Measurements from ENCODE around the gene SPTY2D1.
"Not testable (repeated sequence)": the region's sequence is repeated elsewhere in the genome, so short reads cannot be mapped to it uniquely, and the experiment has no call there.

Gene SPTY2D1, protein sequence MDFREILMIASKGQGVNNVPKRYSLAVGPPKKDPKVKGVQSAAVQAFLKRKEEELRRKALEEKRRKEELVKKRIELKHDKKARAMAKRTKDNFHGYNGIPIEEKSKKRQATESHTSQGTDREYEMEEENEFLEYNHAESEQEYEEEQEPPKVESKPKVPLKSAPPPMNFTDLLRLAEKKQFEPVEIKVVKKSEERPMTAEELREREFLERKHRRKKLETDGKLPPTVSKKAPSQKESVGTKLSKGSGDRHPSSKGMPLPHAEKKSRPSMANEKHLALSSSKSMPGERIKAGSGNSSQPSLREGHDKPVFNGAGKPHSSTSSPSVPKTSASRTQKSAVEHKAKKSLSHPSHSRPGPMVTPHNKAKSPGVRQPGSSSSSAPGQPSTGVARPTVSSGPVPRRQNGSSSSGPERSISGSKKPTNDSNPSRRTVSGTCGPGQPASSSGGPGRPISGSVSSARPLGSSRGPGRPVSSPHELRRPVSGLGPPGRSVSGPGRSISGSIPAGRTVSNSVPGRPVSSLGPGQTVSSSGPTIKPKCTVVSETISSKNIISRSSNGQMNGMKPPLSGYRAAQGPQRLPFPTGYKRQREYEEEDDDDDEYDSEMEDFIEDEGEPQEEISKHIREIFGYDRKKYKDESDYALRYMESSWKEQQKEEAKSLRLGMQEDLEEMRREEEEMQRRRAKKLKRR

DNA sequence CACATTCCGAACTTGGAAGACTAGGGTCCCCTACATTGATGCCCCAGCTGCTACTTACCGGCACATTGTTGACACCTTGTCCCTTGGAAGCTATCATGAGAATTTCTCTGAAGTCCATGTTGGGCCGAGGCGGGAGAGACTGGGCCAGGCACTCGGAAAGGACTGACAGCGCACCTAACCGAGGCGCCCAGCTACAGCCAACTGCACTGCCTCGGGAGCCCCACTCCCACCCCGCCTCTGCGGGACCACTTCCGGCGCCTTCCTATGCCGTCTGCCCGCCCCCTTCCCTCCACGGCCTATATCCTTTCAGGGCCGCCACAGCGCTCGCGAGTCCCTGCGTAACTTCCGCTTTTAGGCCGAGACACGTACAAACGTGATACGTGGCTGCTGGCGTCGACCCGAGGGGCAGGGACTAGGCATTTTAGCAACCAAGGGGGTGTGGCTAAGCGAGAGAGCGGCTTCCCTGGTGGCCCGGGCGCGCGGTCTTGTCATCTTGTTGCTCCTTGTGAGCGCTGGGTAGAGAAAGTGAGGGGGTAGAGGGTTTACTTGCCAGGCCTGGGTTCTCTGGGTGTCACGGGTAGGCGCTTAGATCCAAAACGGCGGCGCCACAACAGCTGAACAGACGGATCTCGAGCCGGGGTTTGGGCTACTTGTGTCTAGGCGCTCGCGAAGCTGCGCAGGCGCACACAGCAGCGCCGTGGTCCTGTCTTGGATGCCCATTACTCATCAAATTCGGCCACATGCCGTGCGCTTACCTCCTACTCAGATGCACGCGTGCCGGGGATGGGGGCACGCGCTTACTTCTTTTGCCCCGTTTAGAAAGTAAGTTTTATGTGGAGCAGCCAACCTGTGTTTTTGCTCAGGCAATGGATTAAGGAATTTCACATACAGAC is at the start of gene SPTY2D1:
SPTY2D1 (minus strand) TSS at position 203 of the 893 bp plus-strand sequence; CDS start at position 118, 85 bp downstream.
- DNase-seq (ENCODE audit: insufficient read length, low spot score) (peak; percentile 73), FAIRE-seq (no peak)
- TF ChIP-seq, protein P1, sequence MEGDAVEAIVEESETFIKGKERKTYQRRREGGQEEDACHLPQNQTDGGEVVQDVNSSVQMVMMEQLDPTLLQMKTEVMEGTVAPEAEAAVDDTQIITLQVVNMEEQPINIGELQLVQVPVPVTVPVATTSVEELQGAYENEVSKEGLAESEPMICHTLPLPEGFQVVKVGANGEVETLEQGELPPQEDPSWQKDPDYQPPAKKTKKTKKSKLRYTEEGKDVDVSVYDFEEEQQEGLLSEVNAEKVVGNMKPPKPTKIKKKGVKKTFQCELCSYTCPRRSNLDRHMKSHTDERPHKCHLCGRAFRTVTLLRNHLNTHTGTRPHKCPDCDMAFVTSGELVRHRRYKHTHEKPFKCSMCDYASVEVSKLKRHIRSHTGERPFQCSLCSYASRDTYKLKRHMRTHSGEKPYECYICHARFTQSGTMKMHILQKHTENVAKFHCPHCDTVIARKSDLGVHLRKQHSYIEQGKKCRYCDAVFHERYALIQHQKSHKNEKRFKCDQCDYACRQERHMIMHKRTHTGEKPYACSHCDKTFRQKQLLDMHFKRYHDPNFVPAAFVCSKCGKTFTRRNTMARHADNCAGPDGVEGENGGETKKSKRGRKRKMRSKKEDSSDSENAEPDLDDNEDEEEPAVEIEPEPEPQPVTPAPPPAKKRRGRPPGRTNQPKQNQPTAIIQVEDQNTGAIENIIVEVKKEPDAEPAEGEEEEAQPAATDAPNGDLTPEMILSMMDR (IDR thresholded peaks at IDR 0.05; ENCODE audit: insufficient read depth, missing control alignments) = no peak

DNA sequence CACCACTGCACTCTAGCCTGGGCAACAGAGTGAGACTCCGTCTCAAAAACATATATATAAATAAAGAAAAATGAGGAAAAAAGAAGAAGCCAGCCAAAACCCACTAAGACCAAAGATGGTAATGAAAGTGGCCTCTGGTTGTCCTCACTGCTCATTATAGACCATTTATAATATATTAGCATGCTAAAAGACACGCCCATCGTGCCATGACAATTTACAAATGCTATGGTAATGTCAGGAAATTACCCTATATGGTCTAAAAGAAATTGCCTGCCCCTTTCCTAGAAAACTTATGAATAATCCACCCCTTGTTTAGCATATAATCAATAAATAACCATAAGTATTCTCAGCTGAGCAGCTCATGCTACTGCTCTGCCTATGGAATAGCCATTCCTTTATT is 48.3 kb upstream of the SPTY2D1 start:
- TF ChIP-seq, protein P1 (IDR thresholded peaks at IDR 0.05; ENCODE audit: insufficient read depth, missing control alignments) = no peak
- no peak for FAIRE-seq
- DNase-seq (ENCODE audit: insufficient read length, low spot score) = no peak

DNA sequence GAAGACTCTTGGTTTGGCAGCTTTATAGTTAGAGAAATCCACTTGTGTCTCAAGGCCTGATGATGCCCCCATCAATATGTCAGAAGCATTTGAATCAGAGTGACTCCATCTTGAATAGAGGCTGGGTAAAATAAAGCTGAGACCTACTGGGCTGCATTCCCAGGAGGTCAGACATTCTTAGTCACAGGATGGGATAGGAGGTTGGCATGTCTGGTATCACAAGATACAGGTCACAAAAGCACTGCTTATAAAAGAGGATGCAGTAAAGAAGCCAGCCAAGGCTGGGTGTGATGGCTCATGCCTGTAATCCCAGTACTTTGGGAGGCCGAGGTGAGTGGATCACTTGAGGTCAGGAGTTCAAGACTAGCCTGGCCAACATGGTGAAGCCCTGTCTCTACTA is 47.8 kb upstream of the SPTY2D1 start:
- DNase-seq (ENCODE audit: insufficient read length, low spot score); FAIRE-seq: not testable (repeated sequence)

DNA sequence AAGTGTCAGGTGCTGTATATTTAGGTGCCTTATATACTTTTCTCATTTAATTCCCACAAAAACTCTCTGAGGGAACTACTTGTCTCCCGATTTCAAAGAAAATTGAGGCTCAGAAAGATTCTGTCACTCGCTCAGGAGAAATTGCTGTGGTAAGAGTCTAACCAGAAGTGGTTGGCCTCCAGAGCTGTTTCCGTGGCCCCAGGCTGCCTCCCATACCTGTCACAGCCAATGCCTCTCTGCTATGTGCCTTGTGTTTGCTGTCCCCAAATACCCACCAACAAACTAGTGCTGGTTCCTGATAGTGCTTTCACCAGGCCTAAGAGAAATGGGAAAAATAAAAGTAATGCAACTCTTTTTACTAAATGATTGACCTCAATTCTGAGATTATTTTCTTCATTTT is 43.4 kb upstream of the SPTY2D1 start:
- TF ChIP-seq, protein P1 (IDR thresholded peaks at IDR 0.05; ENCODE audit: insufficient read depth, missing control alignments) = no peak
- FAIRE-seq (no peak), DNase-seq (ENCODE audit: insufficient read length, low spot score) (no peak)

DNA sequence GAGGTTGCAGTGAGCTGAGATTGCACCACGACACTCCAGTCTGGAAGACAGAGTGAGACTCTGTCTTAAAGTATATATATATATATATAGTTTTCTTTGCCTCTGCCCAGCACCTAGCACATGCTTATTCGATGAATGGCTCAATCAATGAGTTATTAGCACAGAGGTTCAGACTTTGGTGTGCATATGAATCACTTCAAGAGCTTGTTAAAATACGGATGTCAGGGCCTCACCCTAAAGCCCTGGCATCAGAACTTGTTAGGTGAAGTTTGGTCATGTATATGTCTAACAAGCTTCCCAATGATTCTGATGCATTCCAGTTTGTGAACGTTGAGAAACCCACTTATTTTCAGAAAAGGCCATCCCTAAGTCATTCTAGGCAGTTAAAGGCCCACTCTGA is 42.7 kb upstream of the SPTY2D1 start:
- DNase-seq (ENCODE audit: insufficient read length, low spot score) = no peak
- TF ChIP-seq, protein P1 (IDR thresholded peaks at IDR 0.05; ENCODE audit: insufficient read depth, missing control alignments) = no peak
- no peak for FAIRE-seq

DNA sequence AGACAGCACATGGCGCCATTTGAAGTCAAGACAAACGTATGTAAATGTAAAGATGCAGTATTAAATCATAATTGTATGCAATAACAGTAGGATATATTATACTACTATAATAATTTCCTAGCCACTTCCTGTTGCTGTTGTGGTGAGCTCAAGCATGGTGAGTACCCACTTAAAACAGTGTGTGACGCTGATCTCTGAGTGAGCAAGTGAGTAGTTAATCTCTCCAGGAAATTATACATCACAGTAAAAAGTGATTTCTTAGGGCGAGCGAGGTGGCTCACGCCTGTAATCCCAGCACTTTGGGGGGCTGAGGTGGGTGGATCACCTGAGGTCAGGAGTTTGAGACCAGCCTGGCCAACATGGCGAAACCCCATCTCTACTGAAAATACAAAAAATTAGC is 38.1 kb upstream of the SPTY2D1 start:
- DNase-seq (ENCODE audit: insufficient read length, low spot score); FAIRE-seq: not testable (repeated sequence)

DNA sequence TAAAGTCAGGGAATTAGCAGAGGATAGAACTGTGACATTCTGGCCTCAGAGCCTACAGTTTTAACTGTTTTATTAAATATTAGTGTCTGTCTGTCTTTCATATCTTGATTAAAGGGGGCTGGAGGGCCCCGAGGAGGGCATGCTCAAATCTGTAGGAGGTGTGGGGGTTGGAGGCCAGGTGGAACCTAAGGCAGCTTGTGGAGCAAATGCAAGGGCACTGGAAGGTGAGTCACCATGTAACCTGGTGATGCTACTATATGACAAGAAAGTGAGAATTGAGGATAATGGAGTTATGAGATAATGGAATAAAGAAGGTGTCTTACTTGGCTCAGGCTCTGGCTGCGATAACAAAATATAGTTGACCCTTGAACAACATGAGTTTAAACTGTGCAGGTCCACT is 37.1 kb upstream of the SPTY2D1 start:
- DNase-seq (ENCODE audit: insufficient read length, low spot score) = no peak
- FAIRE-seq = no peak
- TF ChIP-seq, protein P1 (IDR thresholded peaks at IDR 0.05; ENCODE audit: insufficient read depth, missing control alignments) = no peak

All from D721Med (cell line).